Type B pancreatic cell (in vitro differentiated cells): ENCODE results near the gene FRK. TPM values are rescaled to one million over a fixed set of nuclear protein-coding genes. Genes with fewer than 3 reads are reported as not detected.
A peak's percentile ranks its signal among the peaks of the same experiment; 100 is the strongest.

Experiments
- DNase-seq: peaks from one replicate; pipeline ENCODE4 v3.0.0; 2021; ENCODE audit warnings: mixed read lengths; ENCODE audit not compliant: unreplicated experiment; ENCODE audit errors: extremely low spot score
- H3K27ac Mint-ChIP-seq: 2 replicates; pipeline ENCODE4 v1.8.0; 2021; ENCODE audit warnings: mild to moderate bottlenecking, mixed read lengths
- H3K27me3 Mint-ChIP-seq: 2 replicates; pipeline ENCODE4 v1.8.0; 2021; ENCODE audit warnings: mixed read lengths
- H3K36me3 Mint-ChIP-seq: 2 replicates; pipeline ENCODE4 v1.8.0; 2021; ENCODE audit warnings: mixed read lengths
- H3K4me1 Mint-ChIP-seq: one replicate; pipeline ENCODE4 v1.8.0; 2021; ENCODE audit warnings: mixed read lengths; ENCODE audit not compliant: unreplicated experiment
- H3K4me3 Mint-ChIP-seq: 2 replicates; pipeline ENCODE4 v1.8.0; 2021; ENCODE audit warnings: mild to moderate bottlenecking, mixed read lengths
- H3K9me3 Mint-ChIP-seq: 2 replicates; pipeline ENCODE4 v1.8.0; 2021; ENCODE audit warnings: mixed read lengths
- CTCF ChIP-seq: fragments of 200-600 bp; sonication (generic); conservative IDR thresholded peaks from 2 replicates; pipeline ENCODE4 v1.5.0; 2021; ENCODE audit warnings: antibody characterized with exemption, mild to moderate bottlenecking
- total RNA-seq: library from RNA; stranded (reverse); gene quantifications from 2 replicates; pipeline ENCODE4 v1.2.1, GENCODE V29; 2021; ENCODE audit warnings: low replicate concordance

Gene FRK
- total RNA-seq, 1 donor from 2014 or later = 6.2 TPM

GRCh38 chr6:116084284-116084683 is 23.6 kb upstream of the FRK start:
- Mint-ChIP-seq H3K9me3 (peaks cover 4% of the 10 kb centered on the region), H3K4me3 (no peak overlapping the region), H3K36me3 (no peaks in the 10 kb centered on the region), H3K4me1 (no peaks in the 10 kb centered on the region), H3K27me3 (no peaks in the 10 kb centered on the region), H3K27ac (no peak overlapping the region)
- no peak for TF ChIP-seq CTCF
- no peak for DNase-seq

- Mint-ChIP-seq H3K36me3 (no peaks in the 10 kb centered on the region), H3K4me1 (no peaks in the 10 kb centered on the region), H3K4me3 (no peak overlapping the region), H3K9me3 (no peaks in the 10 kb centered on the region), H3K27ac (no peak overlapping the region), H3K27me3 (no peaks in the 10 kb centered on the region)
- TF ChIP-seq CTCF = no peak
- DNase-seq = no peak
Measured at GRCh38 chr6:116083052-116083451, 22.4 kb upstream of the FRK start.

- Mint-ChIP-seq H3K27ac (no peak overlapping the region), H3K36me3 (no peaks in the 10 kb centered on the region), H3K4me1 (no peaks in the 10 kb centered on the region), H3K4me3 (no peak overlapping the region), H3K9me3 (no peaks in the 10 kb centered on the region), H3K27me3 (no peaks in the 10 kb centered on the region)
- no peak for TF ChIP-seq CTCF
- no peak for DNase-seq
Measured at GRCh38 chr6:116078945-116079344, 18.3 kb upstream of the FRK start.

- no peaks in the 10 kb centered on the region for H3K9me3 Mint-ChIP-seq
- no peaks in the 10 kb centered on the region for H3K36me3 Mint-ChIP-seq
- no peak for DNase-seq
- peak; percentile 34 for TF ChIP-seq CTCF
- no peak overlapping the region for H3K4me3 Mint-ChIP-seq
- H3K27me3 Mint-ChIP-seq = no peaks in the 10 kb centered on the region
- no peaks in the 10 kb centered on the region for H3K4me1 Mint-ChIP-seq
- no peak overlapping the region for H3K27ac Mint-ChIP-seq
Measured at GRCh38 chr6:116078522-116078921, 17.8 kb upstream of the FRK start.

GRCh38 chr6:116074732-116075390 is 14.2 kb upstream of the FRK start:
- Mint-ChIP-seq H3K4me1 (no peaks in the 10 kb centered on the region), H3K27ac (no peak overlapping the region), H3K9me3 (no peaks in the 10 kb centered on the region), H3K36me3 (no peaks in the 10 kb centered on the region), H3K27me3 (no peaks in the 10 kb centered on the region), H3K4me3 (no peak overlapping the region)
- no peak for DNase-seq
- TF ChIP-seq CTCF = no peak
